HG02840 (cell line): Measurements from ENCODE around the gene XXYLT1.
A peak's percentile ranks its signal among the peaks of the same experiment; 100 is the strongest.

Source experiments
- ATAC-seq: cut with Tn5 transposase; IDR thresholded peaks from one replicate; pipeline ENCODE4 v1.9.1; 2021; ENCODE audit warnings: mild to moderate bottlenecking, moderate library complexity, moderate number of reproducible peaks; ENCODE audit not compliant: unreplicated experiment, low FRiP score

Gene XXYLT1

GRCh38 chr3:195139091-195139875 is 131.7 kb downstream of the XXYLT1 start:
- no peak for ATAC-seq

- no peak for ATAC-seq
Observed at GRCh38 chr3:195137638-195138588, 133.0 kb downstream of the XXYLT1 start.

- no peak for ATAC-seq
Observed at GRCh38 chr3:195135917-195136316, 135.0 kb downstream of the XXYLT1 start.

- ATAC-seq, result no peak
Observed at GRCh38 chr3:195134431-195134830, 136.5 kb downstream of the XXYLT1 start.

- no peak for ATAC-seq
Observed at GRCh38 chr3:195133462-195133861, 137.5 kb downstream of the XXYLT1 start.

GRCh38 chr3:195133013-195133412 is 137.9 kb downstream of the XXYLT1 start:
- ATAC-seq, result no peak

GRCh38 chr3:195131176-195131575 is 139.8 kb downstream of the XXYLT1 start:
- no peak for ATAC-seq

GRCh38 chr3:195129644-195130492 is 141.1 kb downstream of the XXYLT1 start:
- peak; percentile 88 for ATAC-seq

GRCh38 chr3:195129072-195129643 is 141.8 kb downstream of the XXYLT1 start:
- no peak for ATAC-seq

- no peak for ATAC-seq
Observed at GRCh38 chr3:195128255-195129071, 142.5 kb downstream of the XXYLT1 start.

GRCh38 chr3:195126056-195126605 is 144.8 kb downstream of the XXYLT1 start:
- no peak for ATAC-seq

- no peak for ATAC-seq
Observed at GRCh38 chr3:195125646-195126045, 145.3 kb downstream of the XXYLT1 start.

GRCh38 chr3:195124378-195124992 is 146.5 kb downstream of the XXYLT1 start:
- ATAC-seq, result no peak

- ATAC-seq, result no peak
Observed at GRCh38 chr3:195123281-195123691, 147.7 kb downstream of the XXYLT1 start.

GRCh38 chr3:195122261-195122660 is 148.7 kb downstream of the XXYLT1 start:
- ATAC-seq, result no peak

GRCh38 chr3:195120267-195120601 is 150.7 kb downstream of the XXYLT1 start:
- ATAC-seq, result no peak

- no peak for ATAC-seq
Observed at GRCh38 chr3:195119461-195120266, 151.3 kb downstream of the XXYLT1 start.

- no peak for ATAC-seq
Observed at GRCh38 chr3:195118671-195119070, 152.3 kb downstream of the XXYLT1 start.
